GM21737 (cell line): ENCODE data around the gene TENT4B.
A peak's percentile ranks its signal among the peaks of the same experiment; 100 is the strongest.

ENCODE experiments used
- ATAC-seq: cut with Tn5 transposase; IDR thresholded peaks from one replicate; pipeline ENCODE4 v1.9.1; 2021; ENCODE audit warnings: mild to moderate bottlenecking, moderate library complexity; ENCODE audit not compliant: unreplicated experiment

The TENT4B gene

DNA sequence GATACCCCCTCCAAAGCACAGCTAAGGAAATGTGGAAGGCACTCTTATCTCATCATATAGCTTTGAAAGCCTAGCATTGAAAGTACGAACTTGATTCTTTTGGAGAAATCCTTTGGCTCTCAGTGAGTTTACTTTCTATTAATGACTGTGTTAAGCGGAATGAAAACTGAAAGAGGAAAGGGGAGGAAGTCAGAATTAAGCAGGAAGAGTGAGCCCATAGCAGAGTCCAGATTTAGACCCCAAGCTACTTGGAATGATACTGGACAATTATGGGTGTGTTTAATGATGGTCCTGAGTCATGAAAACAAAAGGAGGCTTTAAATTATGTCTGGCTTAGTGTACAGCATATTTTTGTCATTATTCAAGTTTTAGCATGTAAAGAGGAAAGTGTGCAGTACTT is 42.2 kb downstream of the TENT4B start:
- ATAC-seq, result no peak

DNA sequence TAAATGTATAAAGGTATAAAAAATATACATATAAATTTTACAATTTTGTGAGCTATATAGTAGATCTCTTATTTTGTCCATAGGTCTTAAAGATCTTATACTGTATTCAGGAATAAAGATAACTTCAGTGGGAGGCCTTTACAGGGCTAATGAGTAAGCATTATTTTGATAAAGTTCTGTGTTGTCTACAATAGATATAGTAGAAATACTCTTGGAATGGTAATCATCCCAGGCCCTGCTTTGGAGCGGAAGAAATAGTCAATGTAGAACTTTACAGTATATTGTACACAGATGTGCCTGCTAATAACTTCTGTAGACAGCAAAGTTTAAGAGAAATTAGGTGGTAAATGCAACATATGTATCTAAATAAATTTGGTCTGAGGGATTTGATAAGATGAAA is 42.6 kb downstream of the TENT4B start:
- no peak for ATAC-seq

DNA sequence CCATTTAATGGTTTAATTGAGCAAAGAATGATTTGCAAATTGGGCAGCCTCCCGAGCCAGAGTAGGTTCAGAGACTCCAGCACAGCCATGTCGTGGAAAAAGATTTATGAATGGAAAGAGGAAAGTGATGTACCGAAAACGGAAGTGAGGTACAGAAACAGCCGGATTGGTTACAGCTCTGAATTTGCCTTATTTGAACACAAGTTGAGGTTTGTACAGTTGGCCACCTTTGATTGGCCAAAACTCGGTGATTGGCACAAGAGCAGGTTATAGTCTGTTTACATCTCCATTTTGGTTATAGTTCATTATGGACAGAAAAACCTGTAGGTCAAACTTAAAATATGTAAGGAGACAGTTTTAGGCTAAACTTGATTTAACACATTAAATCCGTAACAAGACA is 44.5 kb downstream of the TENT4B start:
- ATAC-seq, result no peak

DNA sequence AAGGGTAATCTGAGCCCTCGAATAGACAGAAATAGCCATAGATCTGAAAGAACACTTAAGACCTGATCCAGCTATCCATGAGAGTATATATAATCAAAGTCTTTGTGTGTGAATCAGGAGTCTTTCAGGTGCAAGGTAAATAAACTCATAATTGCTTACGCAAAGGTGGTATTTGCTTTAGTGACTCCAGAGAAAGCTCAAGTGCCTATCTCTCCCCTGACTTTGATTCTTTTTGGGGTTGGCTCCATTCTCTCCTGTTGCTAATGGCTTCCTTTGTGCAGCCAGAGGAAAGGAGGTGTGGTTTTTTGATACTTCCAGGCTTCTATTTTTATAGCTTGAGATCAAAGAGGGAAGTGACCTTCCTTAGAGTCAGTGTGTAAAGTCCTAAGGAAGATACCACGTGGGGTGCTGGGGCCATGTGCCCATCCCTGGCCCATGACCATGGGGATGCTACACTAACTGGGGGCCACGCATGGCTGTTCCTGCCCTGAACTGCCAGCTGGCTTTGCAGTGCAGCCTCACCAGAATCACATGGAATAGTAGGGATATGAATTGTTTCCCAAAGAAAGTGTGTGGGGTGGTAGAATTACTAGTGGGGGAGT is 45.8 kb downstream of the TENT4B start:
- no peak for ATAC-seq

DNA sequence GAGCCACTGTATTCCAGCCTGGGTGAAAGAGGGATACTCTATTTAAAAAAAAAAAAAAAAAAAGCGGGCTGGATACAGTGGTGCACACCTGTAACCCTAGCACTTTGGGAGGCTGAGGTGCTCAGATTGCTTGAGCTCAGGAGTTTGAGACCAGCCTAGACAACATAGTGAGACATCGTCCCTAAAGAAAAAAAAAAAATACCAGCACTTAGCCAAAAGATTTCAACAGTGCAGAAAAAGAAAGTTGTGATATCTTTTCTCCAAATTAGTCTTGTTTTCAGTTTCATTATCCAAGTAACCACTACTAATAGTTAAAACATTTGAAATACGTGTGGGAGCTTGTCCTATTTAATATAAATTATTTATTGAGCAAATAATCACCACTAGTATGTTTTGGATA is 48.7 kb downstream of the TENT4B start:
- no peak for ATAC-seq

DNA sequence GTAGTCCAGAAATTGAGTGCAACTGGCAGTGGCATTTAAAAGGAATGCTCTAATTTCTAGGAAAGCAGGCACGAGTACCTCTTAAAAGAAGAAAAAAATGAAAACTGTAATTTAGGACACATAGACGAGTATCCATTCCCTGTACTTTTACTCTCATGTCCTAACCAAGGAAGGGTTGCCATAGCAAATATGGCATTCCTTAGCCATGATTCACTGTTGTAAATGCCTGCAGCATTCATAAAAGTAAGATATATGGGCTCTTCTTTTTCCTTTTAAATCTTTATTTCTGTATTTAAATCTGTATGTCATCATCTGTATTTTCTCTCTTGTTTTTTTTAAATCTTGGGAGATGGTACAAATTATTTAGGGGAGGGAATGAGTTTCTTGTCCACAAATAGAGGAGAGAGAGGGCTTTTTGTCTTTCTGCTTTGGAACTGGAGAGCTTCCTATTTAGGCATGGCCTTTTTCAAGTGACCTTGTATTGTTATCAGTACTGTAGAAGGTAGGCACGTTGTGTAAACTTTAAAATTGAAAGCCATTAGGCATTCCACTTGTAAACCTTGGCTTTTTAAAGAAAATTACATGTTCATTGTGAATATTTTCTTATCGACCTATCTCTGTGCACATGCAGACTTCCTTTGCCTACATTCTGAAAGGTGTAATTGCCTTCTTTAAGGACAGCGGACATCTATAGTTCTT is 50.0 kb downstream of the TENT4B start:
- no peak for ATAC-seq

DNA sequence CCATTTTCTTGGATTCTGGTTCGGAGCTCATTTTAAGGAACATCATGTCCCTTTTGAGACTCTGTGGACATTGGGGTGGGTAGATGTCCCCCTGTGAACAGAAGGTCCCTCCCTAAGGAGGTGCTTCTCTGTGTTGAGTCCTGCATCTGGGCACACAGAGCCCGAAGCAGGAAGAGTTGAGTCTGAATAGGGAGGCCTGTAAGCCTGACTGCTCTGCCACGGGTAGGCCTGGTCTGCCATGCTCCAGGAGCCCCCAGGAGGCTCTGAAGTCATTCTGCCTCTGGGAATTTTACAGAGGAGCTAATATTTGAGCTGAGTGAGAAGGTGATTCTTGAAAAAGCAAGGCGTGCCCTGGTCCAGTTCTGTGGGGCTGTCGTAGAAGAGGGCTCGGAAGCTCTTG is 50.6 kb downstream of the TENT4B start:
- no peak for ATAC-seq

DNA sequence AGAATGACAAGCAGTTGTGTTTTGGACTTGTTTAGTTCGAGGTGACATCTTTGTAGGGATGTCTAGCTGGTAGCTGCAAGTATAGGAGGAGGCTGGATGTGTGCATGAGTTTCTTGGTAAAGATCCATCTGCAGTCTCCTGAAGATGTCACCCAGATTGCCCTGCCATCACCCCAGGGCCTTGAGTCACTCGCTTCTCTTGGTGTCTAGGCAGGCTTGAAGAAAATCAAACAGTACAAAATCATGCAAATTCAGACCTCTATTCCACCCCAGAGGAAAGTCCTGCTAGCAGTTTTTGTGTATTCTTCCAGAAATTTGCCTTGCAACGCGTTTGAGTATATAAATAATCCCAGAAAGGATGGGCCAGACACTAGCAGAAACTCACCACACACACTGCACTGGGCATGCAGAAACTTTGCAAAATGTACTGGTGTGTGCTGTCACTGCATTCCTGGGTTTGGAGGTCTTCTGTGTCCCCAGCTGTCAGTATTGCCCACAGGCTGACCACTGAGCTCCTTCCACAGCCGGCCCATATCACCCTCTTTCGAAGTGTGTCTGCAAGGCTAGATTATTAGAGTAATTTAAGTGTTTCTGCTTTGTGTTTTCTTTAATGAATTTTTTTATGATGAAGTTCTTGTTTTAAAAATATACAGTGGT is 51.5 kb downstream of the TENT4B start:
- no peak for ATAC-seq

DNA sequence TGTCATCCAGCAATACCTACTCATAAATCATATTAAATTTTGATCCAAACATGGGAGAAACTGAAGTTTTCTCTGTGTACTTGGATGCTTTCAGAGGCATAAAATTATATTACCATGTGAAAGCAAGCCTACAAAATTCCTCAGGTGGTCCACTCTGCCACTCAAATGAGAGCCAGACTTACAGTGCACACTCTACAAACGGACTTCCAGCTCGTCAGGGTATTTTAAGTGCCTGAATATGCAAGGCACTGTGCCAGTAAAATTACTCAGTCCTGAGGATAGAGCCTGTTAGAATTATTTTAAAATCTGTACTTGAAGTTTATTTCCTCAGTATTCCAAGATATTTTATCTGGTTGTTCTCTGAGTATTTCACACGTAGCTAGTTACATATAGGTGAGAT is 54.5 kb downstream of the TENT4B start:
- no peak for ATAC-seq

DNA sequence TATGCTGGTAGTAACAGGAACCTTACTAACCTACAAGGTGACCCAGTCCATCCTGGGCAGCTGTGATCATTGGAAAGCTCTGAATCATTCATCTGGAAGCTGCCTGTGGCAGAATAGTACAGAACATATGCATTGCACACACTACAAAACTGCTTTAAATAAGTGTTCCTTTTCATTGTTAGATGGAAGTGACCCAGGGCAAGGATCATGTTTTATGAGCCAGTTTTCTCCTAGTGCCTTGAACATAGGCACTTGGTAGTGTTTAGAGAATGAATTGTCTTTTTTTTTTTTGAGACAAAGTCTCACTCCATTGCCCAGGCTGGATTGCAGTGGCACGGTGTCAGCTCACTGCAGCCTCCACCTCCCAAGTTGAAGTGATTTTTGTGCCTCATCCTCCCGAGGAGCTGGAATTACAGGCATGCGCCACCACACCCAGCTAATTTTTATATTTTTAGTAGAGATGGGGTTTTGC is 55.4 kb downstream of the TENT4B start:
- ATAC-seq, result no peak

DNA sequence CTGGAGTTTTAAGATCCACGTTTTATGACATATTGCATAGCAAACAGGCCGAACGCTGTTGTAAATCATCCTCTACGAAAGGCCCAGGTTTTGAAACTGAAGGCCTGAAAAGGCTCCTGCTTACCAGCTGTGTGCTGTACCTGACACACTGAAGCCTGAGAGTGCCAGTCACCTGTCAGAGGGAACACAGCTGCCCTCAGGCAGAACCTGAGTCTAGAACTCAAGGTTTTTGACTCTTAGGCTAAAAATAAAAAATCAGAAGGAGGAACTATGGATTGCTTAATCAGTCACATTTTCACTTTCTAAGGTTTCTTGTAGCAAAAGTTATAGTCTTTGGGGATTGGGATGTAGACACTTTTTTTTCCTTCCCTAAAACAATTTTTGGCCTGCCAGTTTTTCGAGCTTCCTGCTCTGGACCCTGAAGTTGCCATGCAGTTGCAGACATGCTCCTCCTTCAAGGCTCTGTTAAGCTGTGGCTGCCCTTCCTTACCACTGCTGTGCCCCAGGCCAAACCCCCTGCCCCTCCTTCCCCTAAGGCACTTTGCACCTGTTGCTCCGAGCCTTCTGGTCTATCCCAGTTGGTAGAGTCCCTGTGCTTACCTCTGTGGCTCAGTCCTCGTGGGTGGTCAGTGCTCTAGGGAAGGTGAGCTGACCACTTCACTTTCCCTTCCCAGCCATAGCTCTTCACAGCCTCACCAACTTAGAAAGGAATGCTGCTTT is 56.6 kb downstream of the TENT4B start:
- no peak for ATAC-seq

DNA sequence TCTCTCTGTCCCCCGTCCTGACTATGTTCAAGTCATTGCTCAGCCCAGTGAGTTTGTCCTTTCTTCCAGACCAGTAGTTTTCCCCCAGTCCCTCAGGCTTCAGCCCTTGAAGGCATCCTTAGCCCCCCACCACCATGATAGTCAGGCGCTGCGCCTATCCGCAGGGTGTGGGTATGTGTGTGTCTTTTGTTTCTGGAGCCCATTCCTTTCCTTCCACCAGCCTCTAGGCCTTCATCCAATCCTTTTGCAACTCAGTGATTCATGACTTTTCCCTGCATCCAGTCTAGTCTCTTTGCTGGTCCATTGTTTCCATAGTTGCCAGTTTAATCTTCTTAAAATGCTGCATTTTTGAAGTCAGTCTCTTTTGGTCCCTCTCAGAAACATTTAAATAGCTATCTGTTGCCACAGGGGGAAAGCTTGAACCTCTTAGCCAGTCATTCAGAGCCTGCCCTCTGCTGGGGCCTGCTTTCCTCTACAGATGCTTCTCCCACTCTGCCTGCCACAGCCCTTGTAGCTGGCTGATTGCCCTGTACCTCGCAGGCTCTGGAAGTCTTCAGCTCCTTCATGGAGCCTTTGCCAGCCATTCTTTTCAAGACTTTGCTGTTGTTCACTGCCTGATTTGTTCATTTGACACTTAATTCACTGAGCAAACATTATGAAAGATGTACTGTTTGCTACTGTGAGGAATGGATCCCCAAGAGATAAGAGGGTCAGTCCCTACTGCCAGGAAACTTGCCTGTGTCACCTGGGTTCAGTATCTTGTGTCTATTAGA is 57.3 kb downstream of the TENT4B start:
- peak; percentile 83 for ATAC-seq

DNA sequence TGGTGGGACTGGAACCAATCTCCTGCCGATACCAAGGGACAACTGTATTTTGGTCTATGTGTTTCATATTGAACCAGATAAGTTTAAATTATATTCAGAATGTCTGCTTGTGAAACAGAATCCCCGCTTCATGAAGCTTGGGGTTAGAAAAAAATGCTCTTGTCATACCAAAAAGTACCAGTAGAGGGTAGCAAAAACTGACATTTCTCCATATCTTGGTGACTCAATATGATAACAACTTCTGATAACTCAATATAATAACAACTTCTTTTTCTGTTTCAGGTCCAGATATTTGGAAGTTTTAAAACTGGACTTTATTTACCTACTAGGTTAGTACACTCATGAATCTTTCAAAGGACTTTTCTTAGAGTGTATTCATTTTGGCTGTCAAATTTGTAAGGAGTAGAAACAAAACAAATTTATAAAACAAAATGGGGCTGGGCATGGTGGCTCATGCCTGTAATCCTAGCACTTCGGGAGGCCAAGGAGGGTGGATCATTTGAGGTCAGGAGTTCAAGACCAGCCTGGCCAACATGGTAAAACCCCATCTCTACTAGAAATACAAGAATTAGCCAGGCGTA is 60.9 kb downstream of the TENT4B start:
- no peak for ATAC-seq

DNA sequence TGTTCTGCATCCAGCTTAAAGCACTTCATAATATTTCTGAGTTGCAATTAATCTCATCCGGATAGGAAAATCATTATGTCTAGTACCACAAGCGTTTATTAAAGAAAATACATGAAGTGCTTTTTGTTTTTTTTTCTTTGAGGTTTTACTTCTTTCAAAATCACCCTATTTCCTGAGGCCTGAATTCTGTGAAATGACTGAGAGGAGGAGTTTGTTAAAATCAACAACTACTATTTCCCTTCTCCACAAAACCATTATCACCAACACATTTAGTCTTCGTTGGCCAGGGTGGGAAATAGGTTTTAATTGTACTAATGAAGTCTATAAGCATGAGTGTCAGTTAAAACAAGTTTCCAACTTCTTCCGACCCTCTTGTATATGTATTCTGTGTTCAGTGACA is 62.6 kb downstream of the TENT4B start:
- ATAC-seq, result no peak

DNA sequence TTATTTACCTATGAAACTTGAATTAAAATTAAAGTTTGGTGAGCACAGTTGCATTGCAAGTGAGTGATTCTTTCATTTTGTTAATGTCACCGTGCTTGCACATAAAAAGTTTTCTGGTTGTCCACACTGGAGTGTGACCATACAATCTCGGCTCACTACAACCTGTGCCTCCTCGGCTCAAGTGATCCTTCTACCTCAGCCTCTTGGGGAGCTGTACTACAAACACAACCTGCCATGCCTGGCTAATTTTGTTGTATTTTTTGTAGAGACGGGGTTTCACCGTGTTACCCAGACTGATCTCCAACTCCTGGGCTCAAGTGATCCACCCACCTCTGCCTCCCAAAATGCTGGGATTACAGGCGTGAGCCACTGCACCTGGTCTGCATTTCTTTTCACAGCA is 63.1 kb downstream of the TENT4B start:
- ATAC-seq, result no peak

DNA sequence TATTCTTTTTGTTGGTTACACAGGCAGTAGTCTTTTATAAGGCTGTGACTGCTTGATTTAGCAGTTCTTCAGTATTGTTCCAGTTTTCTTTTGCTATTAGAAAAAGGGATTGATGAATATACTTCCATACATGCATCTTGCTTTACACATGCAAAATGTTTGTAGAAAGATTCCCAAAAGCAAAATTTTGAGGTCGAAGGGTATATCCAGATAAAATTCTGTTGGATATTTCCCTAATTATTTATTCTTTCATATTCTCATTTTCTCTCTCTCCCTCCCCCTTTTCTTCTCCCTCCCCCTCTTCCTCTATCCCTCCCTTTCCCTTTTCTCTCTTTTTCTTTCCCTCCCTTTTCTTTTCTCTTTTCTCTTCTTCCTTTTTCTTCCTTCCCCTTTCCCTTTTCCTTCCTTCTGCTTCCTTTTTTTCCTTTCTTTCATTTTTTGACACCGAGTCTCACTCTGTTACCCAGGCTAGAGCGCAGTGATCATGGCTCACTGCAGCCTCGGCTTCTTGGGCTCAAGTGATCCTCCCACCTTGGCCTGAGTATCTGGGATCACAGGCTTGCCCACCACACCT is 66.4 kb downstream of the TENT4B start:
- no peak for ATAC-seq

DNA sequence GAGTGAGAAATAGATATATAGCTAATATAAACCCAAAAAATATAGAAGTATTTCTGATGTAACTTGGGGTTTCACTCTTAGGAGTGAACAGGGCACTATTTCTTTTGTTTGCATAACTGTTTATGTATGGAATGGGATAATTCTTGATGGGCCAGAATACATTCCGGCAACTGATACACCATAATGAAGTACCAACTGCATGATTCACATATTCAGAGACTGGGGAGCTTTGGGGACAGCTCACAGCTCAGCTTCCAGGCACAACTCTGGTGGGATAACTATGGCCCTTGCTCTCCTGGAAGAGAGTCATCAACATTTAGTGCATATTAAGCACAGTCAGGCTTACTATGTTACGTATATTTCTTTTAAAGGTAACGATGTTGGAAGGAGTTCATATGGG is 71.2 kb downstream of the TENT4B start:
- no peak for ATAC-seq

DNA sequence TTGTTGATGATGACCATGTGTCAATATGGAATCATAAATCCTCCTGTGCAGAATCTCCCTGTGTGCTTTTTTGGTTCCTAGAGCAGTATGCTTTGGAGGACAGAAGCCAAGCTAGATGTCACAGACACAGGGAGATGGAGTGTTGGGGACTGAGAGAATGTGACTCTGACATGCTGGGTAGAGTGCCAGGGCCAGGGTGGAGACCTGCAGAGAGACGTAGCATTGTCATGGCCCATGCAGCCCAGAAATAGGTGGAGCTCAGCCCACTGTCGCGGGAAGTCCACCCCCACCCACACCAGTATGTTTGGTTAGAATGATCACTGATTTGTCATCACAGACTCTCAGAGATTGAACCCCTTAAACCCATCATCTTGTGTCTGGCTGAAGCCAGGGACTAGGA is 74.0 kb downstream of the TENT4B start:
- ATAC-seq, result no peak

DNA sequence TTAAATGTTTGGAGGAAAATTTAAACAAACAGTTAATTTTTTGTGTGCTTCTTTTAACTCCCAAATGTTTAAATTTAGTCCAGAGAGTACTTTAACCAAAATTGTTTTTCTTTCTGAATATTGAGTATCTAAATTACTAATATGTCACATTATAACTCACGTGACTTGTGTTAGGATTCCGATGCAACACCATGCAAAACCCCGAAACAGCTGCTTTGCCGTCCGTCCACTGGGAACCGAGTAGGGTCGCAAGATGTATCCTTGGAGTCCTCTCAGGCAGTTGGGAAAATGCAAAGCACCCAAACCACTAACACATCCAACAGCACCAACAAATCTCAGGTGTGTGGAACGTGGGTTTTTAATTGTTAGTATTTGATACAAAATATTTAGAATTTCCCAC is 74.6 kb downstream of the TENT4B start:
- ATAC-seq, result no peak

DNA sequence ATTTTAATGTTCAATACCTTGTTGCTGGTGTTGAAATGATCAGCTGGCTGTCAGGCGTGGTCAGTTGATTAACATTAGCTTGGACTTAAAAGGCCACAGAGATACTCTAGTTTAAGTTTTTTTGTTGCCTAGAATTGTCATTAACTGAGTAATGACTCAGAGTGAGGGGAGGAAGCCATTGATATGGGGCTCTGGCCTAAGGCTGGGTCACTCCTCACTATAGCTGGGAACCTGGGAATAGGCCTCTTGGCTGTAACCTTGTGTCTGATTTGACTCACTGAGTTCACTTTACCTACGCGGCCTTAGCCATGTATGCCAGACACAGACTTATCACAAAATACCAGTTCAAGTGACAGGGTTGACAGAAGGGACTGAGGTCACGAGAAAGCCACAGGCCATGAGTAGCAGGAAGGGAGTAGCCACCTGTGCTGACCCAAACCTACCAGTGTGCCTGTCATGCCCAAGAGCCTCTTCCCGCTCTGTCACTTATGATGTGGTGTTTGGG is 75.3 kb downstream of the TENT4B start:
- no peak for ATAC-seq
